Left ventricle myocardium inferior (tissue), 1 donor: Measurements from ENCODE around the gene KIAA1217. TPM values are rescaled to one million over a fixed set of nuclear protein-coding genes. Genes with fewer than 3 reads are reported as not detected.

Source experiments
- DNase-seq: peaks from one replicate; pipeline ENCODE4 v3.0.0-alpha.2; 2020
- H3K27ac ChIP-seq: fragments of 200-600 bp; replicated peaks from 2 replicates; pipeline ENCODE4 v1.8.0; 2021
- H3K27me3 ChIP-seq: fragments of 200-600 bp; 2 replicates; pipeline ENCODE4 v1.8.0; 2021; ENCODE audit warnings: low read depth
- H3K36me3 ChIP-seq: fragments of 200-600 bp; 2 replicates; pipeline ENCODE4 v1.8.0; 2021
- H3K4me1 ChIP-seq: fragments of 200-600 bp; 2 replicates; pipeline ENCODE4 v1.8.0; 2021
- H3K4me3 ChIP-seq: fragments of 200-600 bp; 2 replicates; pipeline ENCODE4 v1.8.0; 2021; ENCODE audit warnings: mild to moderate bottlenecking, moderate library complexity
- H3K9me3 ChIP-seq: fragments of 200-600 bp; replicated peaks from 2 replicates; pipeline ENCODE4 v1.8.0; 2021
- CTCF ChIP-seq: fragments of 200-600 bp; IDR thresholded peaks from 2 replicates; pipeline ENCODE4 v1.8.0; 2021; ENCODE audit warnings: antibody characterized with exemption, mild to moderate bottlenecking, borderline replicate concordance
- intact Hi-C: fragments of 100-400 bp; cut with micrococcal nuclease; formaldehyde crosslinking; loops from one replicate; pipeline ENCODE4 v1.11.0; 2022
- total RNA-seq: library from RNA; stranded (reverse); fragmentation: NEBNext Ultra II Directional; extraction: Animal tissue kit (Norgen Biotek cat#: 25700); gene quantifications from one replicate; pipeline ENCODE4 v1.2.1, GENCODE V29; 2021
- donor health status: DM: no; HTN: yes; CAD: no; lungs with severe emphysema.

Gene KIAA1217
- total RNA-seq, 1 donor from 2014 or later = 30.2 TPM

GRCh38 chr10:24404567-24404966 is 195.6 kb downstream of the KIAA1217 start:
- no peak for DNase-seq
- Histone ChIP-seq H3K27ac (no peak overlapping the region), H3K4me1 (peaks cover 17% of the 10 kb centered on the region), H3K9me3 (no peaks in the 10 kb centered on the region), H3K4me3 (no peak overlapping the region), H3K27me3 (no peaks in the 10 kb centered on the region), H3K36me3 (no peaks in the 10 kb centered on the region)
- intact Hi-C loops = no loop called here
- TF ChIP-seq CTCF = no peak

GRCh38 chr10:24405635-24406034 is 196.7 kb downstream of the KIAA1217 start:
- Histone ChIP-seq H3K27ac (no peak overlapping the region), H3K4me3 (no peak overlapping the region), H3K9me3 (no peaks in the 10 kb centered on the region), H3K36me3 (no peaks in the 10 kb centered on the region), H3K4me1 (peaks cover 17% of the 10 kb centered on the region), H3K27me3 (no peaks in the 10 kb centered on the region)
- DNase-seq = no peak
- TF ChIP-seq CTCF = no peak
- intact Hi-C loops = no loop called here

- Histone ChIP-seq H3K36me3 (peaks cover under 1% of the 10 kb centered on the region), H3K4me1 (peaks cover 21% of the 10 kb centered on the region), H3K27ac (no peak overlapping the region), H3K4me3 (no peak overlapping the region), H3K27me3 (no peaks in the 10 kb centered on the region), H3K9me3 (no peaks in the 10 kb centered on the region)
- intact Hi-C loops = no loop called here
- DNase-seq = no peak
- TF ChIP-seq CTCF = no peak
These were observed 198.0 kb downstream of the KIAA1217 start for GRCh38 chr10:24406809-24407483.

- Histone ChIP-seq H3K9me3 (peaks cover 6% of the 10 kb centered on the region), H3K4me3 (no peak overlapping the region), H3K27ac (no peak overlapping the region), H3K4me1 (peaks cover 28% of the 10 kb centered on the region), H3K27me3 (no peaks in the 10 kb centered on the region), H3K36me3 (peaks cover 8% of the 10 kb centered on the region)
- no peak for TF ChIP-seq CTCF
- no peak for DNase-seq
- intact Hi-C loops = no loop called here
These were observed 199.0 kb downstream of the KIAA1217 start for GRCh38 chr10:24407928-24408327.

- no peak for DNase-seq
- peaks cover 8% of the 10 kb centered on the region for H3K36me3 ChIP-seq
- peaks cover 10% of the 10 kb centered on the region for H3K9me3 ChIP-seq
- TF ChIP-seq CTCF = no peak
- no peak overlapping the region for H3K27ac ChIP-seq
- intact Hi-C loops = no loop called here
- H3K4me3 ChIP-seq = no peak overlapping the region
- peaks cover 28% of the 10 kb centered on the region for H3K4me1 ChIP-seq
- H3K27me3 ChIP-seq = no peaks in the 10 kb centered on the region
These were observed 199.4 kb downstream of the KIAA1217 start for GRCh38 chr10:24408365-24408764.
